Activated T-cell treated with anti-CD3 and anti-CD28 coated beads, Interleukin-2, amount 50 U/mL, for 4 hours (primary cell): ENCODE results near the gene AUTS2. TPM values are rescaled to one million over a fixed set of nuclear protein-coding genes. Genes with fewer than 3 reads are reported as not detected.

ENCODE experiments used
- ATAC-seq, 2 donors: fragments of 200-7000 bp; cut with Tn5 transposase; one replicate each; pipeline ENCODE4 v1.10.0; 2021
- DNase-seq: peaks from one replicate; pipeline ENCODE4 v3.0.0-alpha.2; 2020
- H3K27me3 Mint-ChIP-seq: one replicate; pipeline ENCODE4 v1.8.0; 2021; ENCODE audit warnings: low read depth, mixed read lengths
- H3K36me3 Mint-ChIP-seq: one replicate; pipeline ENCODE4 v1.8.0; 2022; ENCODE audit warnings: mixed read lengths; ENCODE audit not compliant: insufficient read depth
- H3K4me1 Mint-ChIP-seq: one replicate; pipeline ENCODE4 v1.8.0; 2021; ENCODE audit warnings: low read depth, mixed read lengths
- H3K4me3 Mint-ChIP-seq: one replicate; pipeline ENCODE4 v1.8.0; 2021; ENCODE audit warnings: mild to moderate bottlenecking, moderate library complexity, mixed read lengths
- H3K9me3 Mint-ChIP-seq: one replicate; pipeline ENCODE4 v1.8.0; 2021; ENCODE audit warnings: mixed read lengths
- total RNA-seq, 3 donors: library from RNA; stranded (reverse); gene quantifications; one replicate each; pipeline ENCODE4 v1.2.1, GENCODE V29; 2021

Gene AUTS2
- total RNA-seq, 3 donors from 2014 or later, result 1.4 to 4.4 (median 2.8) TPM

GRCh38 chr7:69957661-69958060 is 359.4 kb downstream of the AUTS2 start:
- no peak for ATAC-seq
- Mint-ChIP-seq H3K36me3 (no peaks in the 10 kb centered on the region), H3K9me3 (no peaks in the 10 kb centered on the region), H3K27me3 (no peaks in the 10 kb centered on the region), H3K4me3 (no peak overlapping the region), H3K4me1 (peaks cover 6% of the 10 kb centered on the region)
- DNase-seq, result no peak

DNA sequence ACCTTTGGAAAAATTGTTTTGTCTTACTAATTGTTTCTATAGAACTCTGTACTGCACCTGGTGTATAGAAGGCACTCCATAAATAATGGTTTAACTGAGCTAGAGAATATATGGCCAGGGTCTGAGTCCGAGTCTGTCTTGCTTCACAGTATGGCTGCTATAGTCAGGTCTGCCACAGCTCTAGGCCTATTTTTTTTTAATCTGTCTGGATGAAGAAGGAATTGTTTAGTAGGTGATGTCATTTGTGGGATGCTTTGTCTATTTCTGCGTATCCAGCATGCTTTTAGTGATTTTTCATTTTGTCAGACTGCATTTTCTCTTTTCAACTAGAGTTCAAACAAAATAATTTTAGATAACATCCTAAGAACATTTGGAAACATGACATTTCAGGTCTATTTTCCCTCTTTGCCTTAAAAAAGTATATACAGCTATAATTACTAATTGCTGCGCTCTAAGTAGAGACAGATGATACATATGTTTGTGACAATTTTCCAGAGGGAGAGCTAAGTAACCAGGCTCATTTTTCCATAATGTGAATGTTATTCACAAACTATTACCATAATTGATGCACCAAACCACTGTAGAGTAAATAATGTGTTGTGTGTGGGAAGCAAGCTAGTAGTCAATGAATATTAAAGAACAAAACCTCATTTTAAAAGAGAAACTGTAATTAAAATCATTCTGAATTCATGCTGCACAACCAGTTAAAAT is 361.7 kb downstream of the AUTS2 start:
- H3K36me3 Mint-ChIP-seq, result no peaks in the 10 kb centered on the region
- peaks cover 6% of the 10 kb centered on the region for H3K4me1 Mint-ChIP-seq
- DNase-seq (no peak), ATAC-seq (no peak)
- no peaks in the 10 kb centered on the region for H3K9me3 Mint-ChIP-seq
- no peaks in the 10 kb centered on the region for H3K27me3 Mint-ChIP-seq
- no peak overlapping the region for H3K4me3 Mint-ChIP-seq

DNA sequence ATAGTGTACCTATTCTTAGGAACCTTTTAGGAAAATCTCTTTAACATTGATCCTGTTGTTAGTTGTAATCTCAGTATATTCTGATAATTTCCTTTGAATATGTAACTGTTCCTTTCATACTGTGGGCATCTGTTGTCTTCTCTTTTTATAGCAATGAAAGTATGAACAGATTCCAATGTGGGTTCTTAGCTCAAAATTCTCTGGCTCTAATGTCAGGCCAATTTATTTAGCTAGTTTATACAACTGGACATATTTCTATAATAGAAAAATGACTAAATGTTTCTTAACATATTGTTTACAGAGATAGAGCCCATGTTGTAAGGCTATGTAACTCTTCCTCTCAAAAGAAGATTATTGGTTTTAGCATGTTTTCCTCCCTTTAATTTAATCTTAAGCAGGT is 363.2 kb downstream of the AUTS2 start:
- peaks cover 6% of the 10 kb centered on the region for H3K4me1 Mint-ChIP-seq
- H3K4me3 Mint-ChIP-seq, result no peak overlapping the region
- no peak for DNase-seq
- no peaks in the 10 kb centered on the region for H3K36me3 Mint-ChIP-seq
- no peak for ATAC-seq
- no peaks in the 10 kb centered on the region for H3K9me3 Mint-ChIP-seq
- H3K27me3 Mint-ChIP-seq, result peaks cover 3% of the 10 kb centered on the region

DNA sequence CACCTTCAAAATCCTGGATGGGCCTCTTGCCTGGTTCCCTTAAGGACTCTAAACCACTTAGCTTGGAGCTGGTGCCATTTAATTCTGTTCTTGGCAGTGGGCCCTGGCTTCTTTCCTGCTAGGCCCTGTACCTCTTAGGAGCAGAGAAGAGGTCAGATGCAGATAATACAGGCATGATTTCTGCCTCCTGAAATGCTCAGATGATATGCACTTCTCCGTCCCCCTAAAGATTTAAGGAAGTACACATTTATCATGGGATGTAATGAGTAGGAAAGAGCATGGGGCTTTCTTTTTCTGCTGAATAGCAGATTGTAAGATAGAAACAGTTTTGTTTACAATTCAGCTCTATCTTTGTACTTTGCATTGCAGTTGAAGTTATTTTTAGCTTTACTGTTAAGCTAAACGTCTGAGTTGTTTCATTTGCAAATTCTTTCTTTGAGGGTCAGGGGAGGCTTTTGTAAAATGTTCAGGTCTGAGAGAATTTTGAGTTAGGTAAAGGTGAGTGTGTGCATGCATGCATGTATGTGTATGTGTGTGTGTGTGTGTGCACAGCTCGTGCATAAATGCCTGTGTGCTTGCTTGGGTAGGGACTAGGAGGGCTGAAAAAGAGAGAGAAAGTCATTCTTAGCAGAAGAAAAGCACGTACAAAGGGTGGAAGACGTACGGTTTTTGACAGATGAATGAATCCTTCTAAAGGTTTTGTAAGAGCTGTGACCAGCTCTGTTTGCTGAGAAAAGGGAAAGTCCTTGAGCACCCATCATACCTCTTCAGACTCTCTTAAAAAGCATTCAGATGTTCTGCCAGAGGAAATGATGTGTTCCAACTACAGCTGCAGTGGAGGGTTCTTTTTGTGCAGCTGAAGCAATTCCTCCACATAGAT is 364.2 kb downstream of the AUTS2 start:
- Mint-ChIP-seq H3K4me1 (peaks cover 6% of the 10 kb centered on the region), H3K36me3 (no peaks in the 10 kb centered on the region), H3K4me3 (no peak overlapping the region), H3K9me3 (no peaks in the 10 kb centered on the region), H3K27me3 (peaks cover 4% of the 10 kb centered on the region)
- ATAC-seq (no peak), DNase-seq (no peak)

- ATAC-seq, result no peak
- no peaks in the 10 kb centered on the region for H3K36me3 Mint-ChIP-seq
- H3K27me3 Mint-ChIP-seq, result peaks cover 4% of the 10 kb centered on the region
- no peaks in the 10 kb centered on the region for H3K9me3 Mint-ChIP-seq
- no peak overlapping the region for H3K4me3 Mint-ChIP-seq
- DNase-seq, result no peak
- H3K4me1 Mint-ChIP-seq, result peaks cover 6% of the 10 kb centered on the region
Observed at GRCh38 chr7:69963393-69963792, 365.1 kb downstream of the AUTS2 start.

- Mint-ChIP-seq H3K9me3 (no peaks in the 10 kb centered on the region), H3K4me3 (no peak overlapping the region), H3K4me1 (peaks cover 6% of the 10 kb centered on the region), H3K27me3 (peaks cover 4% of the 10 kb centered on the region), H3K36me3 (no peaks in the 10 kb centered on the region)
- ATAC-seq (no peak), DNase-seq (no peak)
Observed at GRCh38 chr7:69966766-69967591, 368.7 kb downstream of the AUTS2 start.

GRCh38 chr7:69967689-69968450 is 369.6 kb downstream of the AUTS2 start:
- Mint-ChIP-seq H3K4me3 (no peak overlapping the region), H3K4me1 (peaks cover under 1% of the 10 kb centered on the region), H3K36me3 (no peaks in the 10 kb centered on the region), H3K27me3 (peaks cover 4% of the 10 kb centered on the region), H3K9me3 (no peaks in the 10 kb centered on the region)
- DNase-seq (no peak), ATAC-seq (no peak)

GRCh38 chr7:69968969-69969556 is 370.8 kb downstream of the AUTS2 start:
- Mint-ChIP-seq H3K4me3 (no peak overlapping the region), H3K27me3 (peaks cover 4% of the 10 kb centered on the region), H3K36me3 (no peaks in the 10 kb centered on the region), H3K9me3 (no peaks in the 10 kb centered on the region), H3K4me1 (no peaks in the 10 kb centered on the region)
- DNase-seq (no peak), ATAC-seq (no peak)

GRCh38 chr7:69981646-69982045 is 383.4 kb downstream of the AUTS2 start:
- Mint-ChIP-seq H3K27me3 (no peaks in the 10 kb centered on the region), H3K36me3 (no peaks in the 10 kb centered on the region), H3K9me3 (peaks cover 3% of the 10 kb centered on the region), H3K4me1 (no peaks in the 10 kb centered on the region), H3K4me3 (no peak overlapping the region)
- no peak for DNase-seq
- ATAC-seq, result no peak

GRCh38 chr7:69982197-69982596 is 383.9 kb downstream of the AUTS2 start:
- Mint-ChIP-seq H3K27me3 (no peaks in the 10 kb centered on the region), H3K36me3 (no peaks in the 10 kb centered on the region), H3K4me3 (no peak overlapping the region), H3K4me1 (no peaks in the 10 kb centered on the region), H3K9me3 (peaks cover 3% of the 10 kb centered on the region)
- DNase-seq (no peak), ATAC-seq (no peak)

DNA sequence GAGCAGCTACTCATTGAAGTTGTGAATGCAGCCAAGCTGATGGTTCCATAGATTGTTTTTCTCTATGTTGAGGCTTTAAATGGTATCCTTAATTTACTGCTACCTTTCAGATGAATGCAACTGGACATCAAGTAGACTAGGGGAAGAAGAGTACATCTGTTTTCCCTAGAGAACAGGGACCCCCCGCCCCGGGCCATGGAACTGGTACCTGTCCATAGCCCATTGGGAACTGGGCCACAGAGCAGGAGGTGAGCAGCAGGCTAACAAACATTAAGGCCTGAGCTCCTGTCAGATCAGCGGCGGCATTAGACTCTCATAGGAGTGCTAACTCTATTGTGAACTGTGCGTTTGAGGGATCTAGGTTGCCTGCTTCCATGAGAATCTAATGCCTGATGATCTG is 391.3 kb downstream of the AUTS2 start:
- DNase-seq (no peak), ATAC-seq (no peak)
- Mint-ChIP-seq H3K4me1 (no peaks in the 10 kb centered on the region), H3K27me3 (no peaks in the 10 kb centered on the region), H3K36me3 (no peaks in the 10 kb centered on the region), H3K9me3 (no peaks in the 10 kb centered on the region), H3K4me3 (no peak overlapping the region)

GRCh38 chr7:69992938-69993337 is 394.7 kb downstream of the AUTS2 start:
- Mint-ChIP-seq H3K4me1 (no peaks in the 10 kb centered on the region), H3K4me3 (no peak overlapping the region), H3K9me3 (no peaks in the 10 kb centered on the region), H3K36me3 (no peaks in the 10 kb centered on the region), H3K27me3 (no peaks in the 10 kb centered on the region)
- DNase-seq, result no peak
- ATAC-seq, result no peak

- DNase-seq (no peak), ATAC-seq (no peak)
- Mint-ChIP-seq H3K4me3 (no peak overlapping the region), H3K27me3 (no peaks in the 10 kb centered on the region), H3K36me3 (no peaks in the 10 kb centered on the region), H3K9me3 (no peaks in the 10 kb centered on the region), H3K4me1 (no peaks in the 10 kb centered on the region)
Observed at GRCh38 chr7:69994218-69994617, 395.9 kb downstream of the AUTS2 start.
